ENCODE measurements around the gene BMP10. TPM values are rescaled to one million over a fixed set of nuclear protein-coding genes. Genes with fewer than 3 reads are reported as not detected.

BMP10 gene
- total and polyA plus RNA-seq, 2 of the 8 experiments (the other 6 are each of a cell fraction or from before 2014, with no cell fraction given): not detected

- Histone ChIP-seq H3K36me3 (ENCODE audit: control insufficient read depth in 2 of 4, insufficient read depth in 4 of 4, low read length in 3 of 4) (no peaks in the 10 kb centered on the region), H2BK15ac (ENCODE audit: low read length) (no peak overlapping the region), H3K18ac (ENCODE audit: extremely low read depth, low read length) (no peak overlapping the region), H2AFZ (ENCODE audit: low read length) (no peak overlapping the region), H2BK5ac (ENCODE audit: low read depth, low read length) (no peak overlapping the region), H3K9ac (replicated peaks in 1 of 4; ENCODE audit: extremely low read depth in 1 of 4, low read depth in 3 of 4, low read length in 3 of 4) (no peak overlapping the region; a peak in 1 of 7 replicates), H3K27ac (ENCODE audit: low read depth, low read length) (no peak overlapping the region), H3K9me3 (ENCODE audit: insufficient read depth in 2 of 2, low read depth in 1 of 2, low read length in 1 of 2) (no peaks in the 10 kb centered on the region), H2BK12ac (ENCODE audit: low read depth, low read length) (no peak overlapping the region), H3K4me1 (replicated peaks in 1 of 4; ENCODE audit: control insufficient read depth in 3 of 4, insufficient read depth in 4 of 4, low read length in 3 of 4) (peaks cover 0 to 7% (median 4%) of the 10 kb centered on the region in 4 experiments; a peak in 4 of 7 replicates), H2BK120ac (replicated peaks; ENCODE audit: low read depth, low read length) (no peak overlapping the region), H3K4ac (replicated peaks; ENCODE audit: insufficient read length, low read depth, low read length) (no peak overlapping the region), H3K23ac (ENCODE audit: insufficient read length) (no peak overlapping the region), H4K91ac (replicated peaks; ENCODE audit: insufficient read length, low read length) (no peak overlapping the region), H4K5ac (ENCODE audit: insufficient read length, low read depth, low read length) (no peak overlapping the region), H3K23me2 (ENCODE audit: low read depth, low read length) (no peaks in the 10 kb centered on the region), H2AK5ac (ENCODE audit: low read depth, low read length) (no peak overlapping the region), H4K8ac (ENCODE audit: extremely low read depth, insufficient read depth, low read length) (no peak overlapping the region), H3K4me3 (ENCODE audit: extremely low read depth in 1 of 4, insufficient read depth in 2 of 4, low read depth in 3 of 4, low read length in 4 of 4) (no peak overlapping the region), H3K4me2 (ENCODE audit: insufficient read depth in 1 of 2, low read depth in 2 of 2, low read length in 2 of 2) (0 out of 4 replicates have a peak overlapping the region, but pooled peaks of 1 of the 2 experiments have one; percentile 4), H3K79me2 (ENCODE audit: control insufficient read depth in 1 of 2, insufficient read depth in 2 of 2, low read length in 2 of 2) (no peaks in the 10 kb centered on the region), H3K14ac (ENCODE audit: insufficient read length) (no peak overlapping the region), H3K56ac (replicated peaks; ENCODE audit: insufficient read length, low read depth, low read length) (no peak overlapping the region), H3K79me1 (ENCODE audit: low read depth, low read length) (no peaks in the 10 kb centered on the region), H2BK20ac (ENCODE audit: low read length) (no peak overlapping the region), H4K20me1 (replicated peaks in 1 of 2; ENCODE audit: control insufficient read depth in 1 of 2, insufficient read depth in 2 of 2, low read length in 2 of 2) (no peaks in the 10 kb centered on the region), H3K27me3 (replicated peaks in 1 of 4; ENCODE audit: control insufficient read depth in 3 of 4, extremely low read depth in 1 of 4, insufficient read depth in 3 of 4, low read length in 3 of 4) (no peaks in the 10 kb centered on the region)
- ChIA-PET CTCF (ENCODE audit: partially characterized antibody) (interaction anchor here (0.7 to 5.0 kb wide), 8 partner anchors 13 to 194 kb away, joined by 3 to 54 read pairs (median 3); no protein-coding TSS in a partner anchor), POLR2A (ENCODE audit: partially characterized antibody) (interaction anchor here (1.0 kb wide), 1 partner anchor 10 kb away, joined by 3 read pairs; no protein-coding TSS in a partner anchor)
- WGBS, 2 experiments (ENCODE audit: extremely low coverage in 1 of 2, insufficient coverage in 1 of 2, insufficient read length in 1 of 2, insufficient replicate concordance in 2 of 2, low coverage in 1 of 2, low lambda C conversion rate in 2 of 2, missing lambda C conversion rate in 1 of 2): 100% methylated on average over 1 of the region's 1 CpG; no CpG with 5 or more reads in 1 of the 2 experiments
- FAIRE-seq (no peak), DNase-seq (ENCODE audit: low read depth in 1 of 2, low spot score in 2 of 2) (no peak)
- TF ChIP-seq YY1 (IDR thresholded peaks at IDR 0.05; ENCODE audit: low read depth, low read length): no peak
- TF ChIP-seq KDM4A (IDR thresholded peaks at IDR 0.05; ENCODE audit: low read depth, low read length, severe bottlenecking): no peak
- TF ChIP-seq BACH1 (IDR thresholded peaks at IDR 0.05; ENCODE audit: low read length): no peak
These were observed 40.5 kb upstream of the BMP10 start for GRCh38 chr2:68911709-68912108.
